Cardiac muscle cell (in vitro differentiated cells and primary cell): ENCODE results near the gene STK31. TPM values are rescaled to one million over a fixed set of nuclear protein-coding genes. Genes with fewer than 3 reads are reported as not detected.
"Not testable (repeated sequence)": the region's sequence is repeated elsewhere in the genome, so short reads cannot be mapped to it uniquely, and the experiment has no call there.

Experiments used
- DNase-seq, 2 donors: peaks; one replicate each; pipeline versions ENCODE4 v3.0.0 to v3.0.0-alpha.2; 2010 to 2017; ENCODE audit warnings: low read depth in 1 of 2, low spot score in 1 of 2
- H3K27ac ChIP-seq: fragments of 200-600 bp; sonication (generic); 2 replicates; pipeline ENCODE4 v1.5.1; 2016
- H3K27me3 ChIP-seq: fragments of 200-600 bp; sonication (generic); 2 replicates; pipeline ENCODE4 v1.6.0; 2016; ENCODE audit warnings: control low read depth
- H3K36me3 ChIP-seq: fragments of 200-600 bp; sonication (generic); 2 replicates; pipeline ENCODE4 v1.5.1; 2016; ENCODE audit warnings: control low read depth
- H3K4me1 ChIP-seq: fragments of 200-600 bp; sonication (generic); 2 replicates; pipeline ENCODE4 v1.8.1; 2017; ENCODE audit warnings: low read depth, mild to moderate bottlenecking, mixed run types
- H3K4me3 ChIP-seq: fragments of 200-600 bp; sonication (generic); 2 replicates; pipeline ENCODE4 v1.5.1; 2016; ENCODE audit warnings: mild to moderate bottlenecking
- H3K9me3 ChIP-seq: fragments of 200-600 bp; sonication (generic); 2 replicates; pipeline ENCODE4 v1.5.1; 2017; ENCODE audit warnings: low read depth, mild to moderate bottlenecking, control low read depth
- CTCF ChIP-seq: IDR thresholded peaks from 2 replicates; pipeline ENCODE4 v1.5.1; 2012; ENCODE audit warnings: low read depth, mild to moderate bottlenecking, low read length
- polyA plus RNA-seq: library from polyadenylated mRNA; unstranded; fragments of >200 nt; fragmentation: Nextera tagmentation; extraction: Ambion mirVana; gene quantifications from 2 replicates; pipeline ENCODE4 v1.2.1, GENCODE V29; 2016
- total RNA-seq: library from RNA; depleted of rRNA; stranded (reverse); fragments of >200 nt; gene quantifications from 2 replicates; pipeline ENCODE4 v1.2.3, GENCODE V29; 2016

STK31 gene
- total and polyA plus RNA-seq, 2 experiments from 2014 or later, result 0.06 TPM

GRCh38 chr7:23715099-23715498 is 5.1 kb downstream of the STK31 start:
- TF ChIP-seq CTCF, result no peak
- no peaks in the 10 kb centered on the region for H3K27me3 ChIP-seq
- no peak for DNase-seq
- no peaks in the 10 kb centered on the region for H3K4me1 ChIP-seq
- H3K36me3 ChIP-seq, result no peaks in the 10 kb centered on the region
- H3K4me3 ChIP-seq, result no peak overlapping the region
- no peaks in the 10 kb centered on the region for H3K9me3 ChIP-seq
- no peak overlapping the region for H3K27ac ChIP-seq

- Histone ChIP-seq H3K27ac (no peak overlapping the region), H3K27me3 (no peaks in the 10 kb centered on the region), H3K36me3 (no peaks in the 10 kb centered on the region), H3K9me3 (no peaks in the 10 kb centered on the region), H3K4me3 (no peak overlapping the region), H3K4me1 (no peaks in the 10 kb centered on the region)
- DNase-seq, result no peak
- TF ChIP-seq CTCF, result no peak
These were observed 7.8 kb downstream of the STK31 start for GRCh38 chr7:23717788-23718187.

GRCh38 chr7:23721456-23721855 is 11.4 kb downstream of the STK31 start:
- DNase-seq, result peak in 1 of 2 donors; percentile 20
- H3K27ac ChIP-seq, result no peak overlapping the region
- H3K36me3 ChIP-seq, result no peaks in the 10 kb centered on the region
- H3K4me1 ChIP-seq, result no peaks in the 10 kb centered on the region
- no peaks in the 10 kb centered on the region for H3K9me3 ChIP-seq
- no peaks in the 10 kb centered on the region for H3K27me3 ChIP-seq
- H3K4me3 ChIP-seq, result no peak overlapping the region
- TF ChIP-seq CTCF, result no peak

GRCh38 chr7:23722587-23723216 is 12.7 kb downstream of the STK31 start:
- not testable (repeated sequence) for H3K4me3 ChIP-seq, H3K9me3 ChIP-seq, H3K36me3 ChIP-seq, H3K27me3 ChIP-seq, H3K4me1 ChIP-seq, DNase-seq, H3K27ac ChIP-seq

GRCh38 chr7:23724113-23724512 is 14.1 kb downstream of the STK31 start:
- H3K4me1 ChIP-seq, H3K4me3 ChIP-seq, H3K9me3 ChIP-seq, H3K27ac ChIP-seq, H3K36me3 ChIP-seq, H3K27me3 ChIP-seq, DNase-seq: not testable (repeated sequence)

GRCh38 chr7:23742051-23742450 is 32.0 kb downstream of the STK31 start:
- H3K4me1 ChIP-seq, result no peaks in the 10 kb centered on the region
- H3K36me3 ChIP-seq, result no peaks in the 10 kb centered on the region
- no peaks in the 10 kb centered on the region for H3K27me3 ChIP-seq
- DNase-seq, result no peak
- no peak overlapping the region for H3K4me3 ChIP-seq
- no peak for TF ChIP-seq CTCF
- H3K27ac ChIP-seq, result no peak overlapping the region
- no peaks in the 10 kb centered on the region for H3K9me3 ChIP-seq

GRCh38 chr7:23743226-23743625 is 33.2 kb downstream of the STK31 start:
- no peak for DNase-seq
- Histone ChIP-seq H3K27ac (no peak overlapping the region), H3K9me3 (no peaks in the 10 kb centered on the region), H3K4me3 (no peak overlapping the region), H3K4me1 (no peaks in the 10 kb centered on the region), H3K27me3 (no peaks in the 10 kb centered on the region), H3K36me3 (no peaks in the 10 kb centered on the region)
- no peak for TF ChIP-seq CTCF
